EH (cell line): ENCODE results near the gene MSLN.
A peak's percentile ranks its signal among the peaks of the same experiment; 100 is the strongest.

ENCODE experiments used
- DNase-seq: peaks from one replicate; pipeline ENCODE4 v3.0.0-alpha.2; 2015; ENCODE audit warnings: low read depth

Gene MSLN

GRCh38 chr16:723695-724094, 36.8 kb upstream of the MSLN start:
- no peak for DNase-seq

- DNase-seq, result no peak
Measured at GRCh38 chr16:724188-725040, 36.1 kb upstream of the MSLN start.

GRCh38 chr16:725041-725376, 35.5 kb upstream of the MSLN start:
- no peak for DNase-seq

GRCh38 chr16:725463-726187, 34.9 kb upstream of the MSLN start:
- no peak for DNase-seq

GRCh38 chr16:726188-726437, 34.4 kb upstream of the MSLN start:
- no peak for DNase-seq

- peak; percentile 58 for DNase-seq
Measured at GRCh38 chr16:726438-727290, 33.9 kb upstream of the MSLN start, which contains the start of the genes CCDC78 and HAGHL. Gene CCDC78 (minus strand): TSS chr16:726443. CDS start chr16:726367, 76 bp downstream. Gene HAGHL (plus strand): TSS chr16:727106. CDS start chr16:727510, 404 bp downstream.

- no peak for DNase-seq
Measured at GRCh38 chr16:727291-727977, 33.1 kb upstream of the MSLN start.

- DNase-seq, result peak; percentile 90
Measured at GRCh38 chr16:728131-728889, 32.2 kb upstream of the MSLN start.

GRCh38 chr16:728890-729744, 31.4 kb upstream of the MSLN start:
- DNase-seq, result no peak

GRCh38 chr16:729768-730665, 30.5 kb upstream of the MSLN start:
- no peak for DNase-seq

GRCh38 chr16:730666-731509, 29.6 kb upstream of the MSLN start:
- no peak for DNase-seq

- no peak for DNase-seq
Measured at GRCh38 chr16:732332-732731, 28.2 kb upstream of the MSLN start.

GRCh38 chr16:732936-733335, 27.6 kb upstream of the MSLN start:
- DNase-seq, result peak; percentile 22

GRCh38 chr16:733382-734207, 26.9 kb upstream of the MSLN start:
- no peak for DNase-seq

GRCh38 chr16:734208-734980, 26.1 kb upstream of the MSLN start:
- DNase-seq, result no peak

- DNase-seq, result no peak
Measured at GRCh38 chr16:734981-735881, 25.3 kb upstream of the MSLN start.
